Fibroblast of skin of right biceps (primary cell): ENCODE results near the gene SCIN.
A peak's percentile ranks its signal among the peaks of the same experiment; 100 is the strongest.

Experiments
- DNase-seq: peaks from one replicate; pipeline ENCODE4 v3.0.0-alpha.2; 2013

Gene SCIN

DNA sequence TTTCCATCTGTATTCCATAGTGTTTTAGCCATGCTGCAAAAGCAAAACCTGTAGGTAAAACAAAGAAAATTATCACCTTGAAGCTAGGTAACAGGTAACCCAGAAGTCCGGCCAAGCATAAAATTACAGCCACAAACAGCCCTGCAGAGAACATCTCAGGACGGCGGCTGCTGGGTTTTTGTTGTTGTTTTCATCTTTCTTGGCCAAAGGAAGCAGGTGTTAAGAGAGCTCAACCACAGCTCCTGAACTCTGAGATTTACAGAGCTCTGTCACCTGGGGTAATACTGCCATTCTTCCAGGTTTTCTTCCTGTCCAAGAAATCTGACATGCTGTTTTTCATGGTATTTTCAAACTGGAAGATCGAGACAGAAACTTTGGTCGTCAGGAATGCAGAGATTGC is 847 bp upstream of the SCIN start:
- no peak for DNase-seq

DNA sequence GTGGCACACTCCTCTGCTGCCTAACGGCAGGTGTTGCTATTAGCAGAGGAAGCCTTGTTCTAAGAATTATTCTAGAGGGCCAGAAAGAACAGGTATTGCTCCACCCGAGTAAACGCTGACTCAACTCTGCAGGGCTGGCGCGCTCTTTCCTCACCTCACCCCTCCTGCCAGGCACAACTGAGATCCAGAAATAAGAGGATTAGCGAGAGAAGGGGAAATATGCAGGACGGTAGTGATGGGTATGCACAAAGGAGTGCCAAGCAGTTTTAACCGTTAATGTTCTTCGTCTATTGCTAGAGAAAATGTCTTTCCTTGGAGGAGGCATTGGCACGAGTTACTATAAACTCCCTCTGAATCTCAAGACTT is 369 bp upstream of the SCIN start:
- no peak for DNase-seq

DNA sequence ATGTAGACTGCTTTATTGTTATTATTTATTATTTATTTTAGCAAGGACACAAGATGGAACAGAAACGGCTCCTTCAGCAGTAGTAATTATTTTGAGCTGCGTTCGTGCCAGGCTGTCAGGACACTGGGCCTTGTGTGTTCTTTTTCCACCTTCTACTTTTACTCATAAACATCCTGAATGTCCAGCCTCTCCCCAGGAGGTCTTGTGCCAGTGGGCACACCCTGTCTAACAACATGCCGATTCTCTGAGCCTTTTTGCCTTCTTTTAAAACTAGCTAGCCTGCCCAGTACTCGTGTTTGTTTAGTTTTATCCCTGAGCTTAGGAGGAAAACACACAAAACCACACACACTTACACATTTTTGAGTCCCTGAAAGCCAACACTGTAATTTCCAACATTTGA is 1.2 kb downstream of the SCIN start:
- DNase-seq, result no peak

GRCh38 chr7:12572941-12573575 is 2.5 kb downstream of the SCIN start:
- DNase-seq, result no peak

GRCh38 chr7:12573885-12574284 is 3.4 kb downstream of the SCIN start:
- no peak for DNase-seq

DNA sequence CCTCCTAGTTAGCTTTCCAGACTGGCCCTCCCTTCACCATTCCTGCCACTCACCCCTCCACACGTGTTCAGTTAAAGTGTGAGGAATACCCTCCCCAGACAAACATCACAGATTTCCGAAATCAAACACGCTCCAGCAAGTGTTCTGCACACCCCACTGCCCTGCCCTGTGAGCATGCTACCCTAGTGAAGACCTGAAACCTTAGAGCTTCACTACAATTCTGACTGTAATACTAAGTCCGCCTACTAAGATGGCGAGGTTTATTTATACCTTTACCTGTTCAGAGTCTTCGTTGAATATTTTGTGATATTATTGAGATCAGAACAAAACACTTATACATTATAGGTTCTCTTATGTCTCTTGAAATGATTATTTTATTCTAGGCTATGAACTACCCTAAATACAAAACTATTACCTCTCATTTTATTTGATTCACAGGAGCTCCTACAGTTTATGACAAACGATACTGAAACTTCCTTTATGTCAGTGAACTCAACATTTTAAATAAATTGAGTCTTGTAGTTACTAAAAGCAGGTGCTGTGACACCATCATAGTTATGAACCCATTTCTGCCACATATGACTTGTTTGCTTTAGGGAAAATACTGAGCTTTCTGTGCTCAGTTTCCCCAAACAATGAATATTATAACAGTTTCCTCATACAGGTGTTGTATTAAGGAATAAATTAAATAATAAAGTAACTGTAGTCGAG is 8.6 kb downstream of the SCIN start:
- no peak for DNase-seq

- DNase-seq, result peak; percentile 89
Measured at GRCh38 chr7:12581897-12582296, 11.4 kb downstream of the SCIN start.

DNA sequence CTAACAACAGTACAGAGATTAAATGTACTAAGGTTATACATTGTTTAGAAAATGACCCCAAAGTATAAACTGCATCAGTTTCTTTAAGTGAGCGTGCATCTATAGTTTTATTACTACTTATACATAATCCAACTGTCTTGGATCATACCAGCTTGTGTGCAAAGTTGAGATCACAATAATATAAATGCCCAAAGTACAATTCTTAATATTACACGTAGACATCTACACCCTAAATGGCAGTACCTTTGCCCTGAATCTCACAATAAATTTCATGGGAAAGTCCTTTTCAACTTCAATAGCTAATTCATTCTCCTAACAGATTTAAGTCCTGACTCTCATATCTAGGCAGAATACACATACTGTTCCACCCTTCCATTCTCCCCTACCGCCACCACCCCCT is 11.8 kb downstream of the SCIN start:
- no peak for DNase-seq

DNA sequence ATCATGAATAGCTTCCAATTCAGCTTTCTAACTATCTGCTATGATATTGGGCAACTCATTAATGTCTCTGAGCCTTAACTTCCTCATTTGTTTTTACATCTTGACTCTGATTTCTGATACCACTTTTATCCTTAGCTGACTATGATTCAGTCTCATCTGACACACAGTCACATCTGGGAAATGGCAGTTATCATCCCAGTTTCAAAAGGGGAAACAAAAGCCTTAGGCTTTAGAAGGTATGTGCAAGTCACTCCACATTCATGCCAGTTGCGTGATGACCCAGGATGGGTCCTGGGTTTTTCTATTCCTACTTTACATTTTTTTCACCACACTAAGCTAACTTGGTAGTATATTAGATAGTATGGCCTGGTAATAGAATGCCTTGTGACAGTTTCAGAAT is 12.7 kb downstream of the SCIN start:
- peak; percentile 67 for DNase-seq

- no peak for DNase-seq
Measured at GRCh38 chr7:12583922-12584321, 13.4 kb downstream of the SCIN start.

DNA sequence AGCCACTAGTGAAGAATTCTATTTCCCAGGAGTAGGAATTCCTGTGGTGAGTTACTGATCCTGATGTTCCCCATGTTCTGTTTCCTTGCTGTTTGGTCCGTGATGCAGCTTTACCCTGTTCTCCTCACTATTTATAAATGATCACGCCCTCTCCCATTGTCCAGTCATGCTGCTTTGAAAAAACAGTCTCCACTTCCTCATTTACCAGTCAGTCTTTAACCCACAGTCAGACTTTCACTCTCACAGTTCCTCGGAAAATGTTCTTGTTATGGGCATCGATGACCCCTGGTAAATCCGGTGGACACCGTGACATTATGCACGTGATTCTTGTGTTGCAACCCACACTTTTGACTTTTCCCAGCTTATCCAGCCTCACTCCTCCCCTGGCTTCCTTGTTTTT is 14.4 kb downstream of the SCIN start:
- peak; percentile 77 for DNase-seq

- DNase-seq, result no peak
Measured at GRCh38 chr7:12586271-12586670, 15.8 kb downstream of the SCIN start.

- DNase-seq, result no peak
Measured at GRCh38 chr7:12588259-12588904, 17.9 kb downstream of the SCIN start.

- no peak for DNase-seq
Measured at GRCh38 chr7:12590559-12590958, 20.0 kb downstream of the SCIN start.

DNA sequence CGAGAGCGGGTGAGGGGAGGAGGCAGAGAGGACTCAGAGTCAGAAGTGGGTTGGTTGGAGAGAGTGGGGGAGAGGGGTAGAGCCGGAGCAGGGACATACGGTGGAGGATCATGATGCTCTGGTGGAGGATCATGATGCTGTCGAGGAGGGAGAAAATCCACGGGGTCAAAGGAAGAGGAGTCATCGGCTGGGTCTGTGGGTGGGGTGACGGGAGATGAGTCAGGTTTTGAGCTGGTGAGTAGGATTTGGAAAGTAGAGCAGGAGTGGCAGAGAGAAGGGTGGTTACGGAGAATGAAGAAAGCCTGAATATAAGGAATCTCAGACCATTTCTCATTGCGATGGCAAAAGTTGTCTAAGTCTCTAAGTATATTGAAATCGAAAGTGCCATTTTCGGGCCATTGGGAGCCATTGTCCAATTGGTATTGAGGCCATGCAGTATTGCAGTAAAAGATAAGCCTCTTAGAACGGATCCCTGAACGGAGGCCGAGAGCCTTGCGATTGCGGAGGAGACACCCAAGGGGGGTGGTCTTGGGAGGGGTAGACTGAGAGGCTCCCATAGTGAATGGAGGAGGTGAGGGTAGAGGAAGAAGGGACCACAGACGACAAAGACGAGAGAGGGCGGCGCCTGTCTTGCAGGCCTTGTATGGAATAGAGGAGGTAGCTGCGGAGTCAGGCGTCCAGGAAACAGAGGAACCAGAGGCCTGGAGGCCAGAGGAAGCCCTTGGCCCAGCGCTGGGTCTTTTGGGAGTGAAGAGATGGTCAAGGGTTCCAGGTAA is 23.8 kb downstream of the SCIN start:
- no peak for DNase-seq

DNA sequence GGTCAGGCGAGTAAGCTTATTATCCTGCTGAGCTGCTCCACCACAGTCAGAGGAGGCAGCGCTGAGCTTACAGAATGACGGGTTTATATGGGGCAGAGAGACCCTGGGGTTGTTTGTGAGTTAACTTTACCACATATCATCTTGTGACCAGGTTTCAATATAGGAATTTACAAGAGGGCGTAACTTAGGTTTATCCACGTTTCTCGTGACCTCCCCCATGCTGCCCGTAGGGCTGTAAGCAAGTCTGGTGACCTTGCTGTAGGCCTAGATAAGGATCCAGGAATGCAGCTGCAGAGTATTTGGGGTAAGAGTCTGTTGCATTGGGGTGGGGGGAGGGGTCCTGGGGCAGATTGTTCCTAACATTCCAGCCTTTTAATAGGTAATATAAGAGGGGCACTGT is 24.6 kb downstream of the SCIN start:
- no peak for DNase-seq

DNA sequence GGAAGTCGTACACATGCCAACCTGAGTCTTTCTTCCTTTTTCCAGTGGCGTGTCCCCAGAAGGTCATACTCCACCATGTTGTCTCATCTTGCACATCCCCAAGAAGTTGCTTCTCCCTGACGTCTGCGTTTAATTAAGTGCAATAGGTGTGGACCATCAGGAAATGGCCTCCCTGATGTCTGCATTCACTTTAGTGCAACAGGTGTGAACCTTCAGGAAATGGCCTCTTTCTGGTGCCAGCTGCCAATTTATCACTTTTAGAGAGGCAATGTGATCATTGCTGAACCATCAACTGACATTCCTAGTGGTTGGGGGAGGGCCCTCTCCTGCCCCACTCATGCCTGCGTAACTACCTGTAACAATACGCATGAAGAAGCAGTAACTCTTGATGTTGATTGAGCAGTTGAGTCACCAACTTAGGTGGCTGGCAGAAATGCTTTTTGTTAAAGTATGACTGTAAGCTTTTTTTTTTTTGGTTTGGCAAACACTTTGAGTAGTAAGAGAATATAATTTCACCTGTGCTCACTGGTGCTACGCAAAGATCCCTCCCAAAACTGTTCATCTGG is 25.8 kb downstream of the SCIN start:
- no peak for DNase-seq

DNA sequence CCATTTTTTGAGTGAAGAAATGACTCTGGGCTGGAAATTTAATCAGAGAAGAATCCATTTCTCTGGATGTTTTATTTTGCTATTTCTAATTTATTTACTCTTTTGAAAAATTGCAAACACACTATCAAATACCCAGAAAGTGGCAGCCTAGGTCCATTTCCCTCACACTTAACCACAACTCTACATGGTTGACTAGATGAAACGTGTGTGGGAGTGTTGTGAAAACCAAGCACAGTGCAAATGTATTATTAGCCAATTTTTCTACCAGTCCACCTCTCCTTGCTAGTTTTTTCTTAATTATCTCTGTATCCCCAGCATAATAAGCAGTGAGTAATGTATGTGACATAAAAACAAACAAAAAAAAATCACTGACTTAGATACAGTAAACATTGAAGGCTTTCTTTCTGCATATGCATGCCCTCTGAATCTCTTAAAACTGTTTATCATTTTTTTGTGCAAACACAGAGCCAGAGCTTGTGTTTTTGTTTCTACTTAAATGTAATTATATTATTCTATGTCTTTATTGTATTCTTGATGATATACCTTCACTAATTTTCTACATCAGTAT is 30.9 kb downstream of the SCIN start:
- DNase-seq, result no peak

DNA sequence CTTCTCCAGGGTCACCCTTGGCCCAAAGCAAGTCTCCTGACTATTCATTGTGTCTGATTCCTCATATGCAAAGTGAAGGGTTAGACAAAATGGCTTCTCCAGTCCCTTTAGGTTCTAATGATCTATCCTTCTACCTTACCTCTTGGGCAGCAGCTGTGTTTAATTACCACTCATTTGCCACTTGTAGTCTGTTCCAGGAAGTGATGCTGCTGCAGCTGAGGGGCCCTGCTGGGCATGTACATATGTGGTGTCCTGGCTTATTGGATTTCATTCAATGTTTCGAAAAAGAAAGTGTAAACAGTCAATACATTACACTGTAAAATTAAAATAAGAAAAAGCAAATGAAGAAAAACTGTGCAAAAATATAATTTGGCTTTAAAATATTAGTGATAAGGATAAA is 36.6 kb downstream of the SCIN start:
- DNase-seq, result peak; percentile 31

- no peak for DNase-seq
Measured at GRCh38 chr7:12609561-12609960, 39.0 kb downstream of the SCIN start.

DNA sequence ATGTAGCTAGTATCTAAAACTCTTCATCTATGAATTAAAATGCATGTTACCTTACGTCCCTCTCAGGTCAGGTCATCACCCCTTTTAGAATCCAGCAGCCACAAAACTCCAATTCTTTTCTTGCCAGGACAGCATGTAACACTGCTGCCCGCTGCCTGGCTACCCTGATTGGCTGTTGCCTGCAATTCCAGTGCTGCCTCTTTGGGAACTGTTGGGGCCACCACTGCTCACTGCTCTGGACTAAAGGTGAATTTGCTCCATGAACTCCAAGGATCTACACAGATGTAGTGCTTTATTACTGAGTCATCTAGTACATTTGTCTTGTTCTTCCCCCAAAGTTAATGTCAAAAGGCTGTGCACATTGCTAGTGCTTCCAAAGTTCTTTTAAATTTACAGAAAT is 40.4 kb downstream of the SCIN start:
- DNase-seq, result no peak

DNA sequence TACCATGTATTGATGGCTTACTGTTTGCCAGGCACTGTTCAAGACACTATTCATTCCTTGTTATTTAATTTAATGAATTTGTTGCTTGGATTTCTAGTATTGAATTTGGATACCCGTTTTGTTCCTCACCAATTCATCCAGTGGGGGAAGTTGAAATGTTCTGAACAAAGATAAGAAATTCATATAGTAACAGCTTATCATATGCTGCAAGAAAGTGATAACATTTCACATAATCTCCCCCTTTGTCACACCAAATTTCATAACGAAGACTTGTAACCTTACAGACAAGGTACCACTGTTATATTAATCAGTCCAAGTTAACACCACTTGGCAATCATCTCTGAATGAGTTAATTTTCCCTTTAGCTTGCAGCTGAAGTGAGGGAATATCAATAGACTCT is 42.1 kb downstream of the SCIN start:
- DNase-seq, result no peak

DNA sequence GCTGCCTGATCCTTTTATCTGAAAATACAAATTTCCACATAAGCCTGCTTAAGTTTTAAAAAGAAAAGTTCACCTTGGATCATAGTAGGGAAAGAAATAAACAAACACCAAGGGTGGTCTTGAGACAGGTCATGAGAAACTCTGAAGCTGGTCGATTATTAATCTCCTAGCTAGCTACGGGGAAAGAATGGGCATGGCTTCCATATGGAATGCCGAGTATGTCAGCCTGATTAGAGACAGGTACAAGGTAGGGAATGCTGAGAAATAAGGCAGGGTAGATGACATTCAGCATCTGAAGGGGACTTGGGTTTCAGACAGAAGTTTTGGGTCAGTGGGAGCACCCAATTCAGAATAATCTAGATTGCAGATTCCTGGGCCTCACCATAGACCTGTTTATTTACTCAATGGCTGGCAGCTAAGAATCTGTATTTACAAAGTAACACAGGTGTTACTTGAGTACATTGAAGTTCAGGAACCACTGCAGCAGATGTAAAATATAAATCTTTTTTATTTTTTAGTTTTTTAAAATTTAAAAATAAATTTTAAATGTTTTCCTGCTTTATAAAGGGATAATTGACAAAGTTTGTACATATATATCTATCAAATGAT is 49.0 kb downstream of the SCIN start:
- DNase-seq, result no peak
